Liver (tissue), 9 donors: ENCODE results near the gene SLX4IP. TPM values are rescaled to one million over a fixed set of nuclear protein-coding genes. Genes with fewer than 3 reads are reported as not detected.

ENCODE experiments used
- DNase-seq: peaks from one replicate; pipeline ENCODE4 v3.0.0-alpha.2; 2017; ENCODE audit warnings: low spot score
- H3K27ac ChIP-seq, 2 donors: one replicate each; pipeline ENCODE4 v1.7.0; 2013; ENCODE audit warnings: inconsistent platforms in 2 of 2, low read length in 2 of 2, control low read depth in 1 of 2, low read depth in 1 of 2, mild to moderate bottlenecking in 1 of 2
- H3K27me3 ChIP-seq, 4 donors: one replicate each; pipeline versions ENCODE4 v1.6.1 to v1.7.0; 2013; ENCODE audit warnings: low read length in 3 of 4, inconsistent platforms in 1 of 4, mild to moderate bottlenecking in 1 of 4, moderate library complexity in 1 of 4; ENCODE audit not compliant: control insufficient read depth in 4 of 4, insufficient read depth in 4 of 4
- H3K36me3 ChIP-seq, 4 donors: one replicate each; pipeline versions ENCODE4 v1.6.1 to v1.7.0; 2013; ENCODE audit warnings: low read length in 3 of 4, mild to moderate bottlenecking in 3 of 4, low read depth in 1 of 4, moderate library complexity in 1 of 4; ENCODE audit not compliant: control insufficient read depth in 4 of 4, insufficient read depth in 3 of 4
- H3K4me1 ChIP-seq, 4 donors: one replicate each; pipeline versions ENCODE4 v1.6.1 to v1.7.0; 2013; ENCODE audit warnings: low read length in 3 of 4, mild to moderate bottlenecking in 3 of 4, moderate library complexity in 1 of 4; ENCODE audit not compliant: control insufficient read depth in 4 of 4, insufficient read depth in 4 of 4
- H3K4me3 ChIP-seq, 3 donors: one replicate each; pipeline versions ENCODE4 v1.6.1 to v1.7.0; 2013; ENCODE audit warnings: low read length in 3 of 3, control low read depth in 1 of 3, low read depth in 1 of 3, mild to moderate bottlenecking in 1 of 3
- H3K9ac ChIP-seq, 2 donors: one replicate each; pipeline ENCODE4 v1.7.0; 2013; ENCODE audit warnings: low read length in 2 of 2, mild to moderate bottlenecking in 2 of 2, moderate library complexity in 2 of 2, control low read depth in 1 of 2, low read depth in 1 of 2
- H3K9me3 ChIP-seq, 4 donors: one replicate each; pipeline versions ENCODE4 v1.6.1 to v1.7.0; 2013; ENCODE audit warnings: low read length in 3 of 4; ENCODE audit not compliant: control insufficient read depth in 4 of 4
- ATF3 ChIP-seq: IDR thresholded peaks from 2 replicates; pipeline ENCODE4 v1.6.1; 2016; ENCODE audit warnings: antibody characterized with exemption
- CTCF ChIP-seq: fragments of 150-350 bp; IDR thresholded peaks from 2 replicates; pipeline ENCODE4 v1.5.1; 2017; ENCODE audit warnings: improper control_type of control experiment, low read depth, low read length; ENCODE audit not compliant: missing input control
- EGR1 ChIP-seq, 2 donors: IDR thresholded peaks; 2 replicates each; pipeline ENCODE4 v1.6.1; 2016 to 2018; ENCODE audit warnings: antibody characterized with exemption in 2 of 2, low read depth in 2 of 2
- FOXA1 ChIP-seq: IDR thresholded peaks from 2 replicates; pipeline ENCODE4 v1.6.1; 2016; ENCODE audit warnings: antibody characterized with exemption
- FOXA2 ChIP-seq: IDR thresholded peaks from 2 replicates; pipeline ENCODE4 v1.6.1; 2016; ENCODE audit warnings: antibody characterized with exemption
- GABPA ChIP-seq, 2 donors: IDR thresholded peaks in 1 of 2; conservative IDR thresholded peaks in 1 of 2; 2 replicates each; pipeline ENCODE4 v1.6.1; 2016; ENCODE audit warnings: antibody characterized with exemption in 2 of 2, mild to moderate bottlenecking in 1 of 2, moderate library complexity in 1 of 2
- HNF4A ChIP-seq, 2 donors: conservative IDR thresholded peaks; 2 replicates each; pipeline ENCODE4 v1.6.1; 2016; ENCODE audit warnings: antibody characterized with exemption in 2 of 2, mild to moderate bottlenecking in 2 of 2
- HNF4G ChIP-seq: IDR thresholded peaks from 2 replicates; pipeline ENCODE4 v1.6.1; 2016; ENCODE audit warnings: antibody characterized with exemption
- JUND ChIP-seq, 2 donors: IDR thresholded peaks; 2 replicates each; pipeline ENCODE4 v1.6.1; 2016; ENCODE audit warnings: antibody characterized with exemption in 2 of 2
- MAX ChIP-seq: IDR thresholded peaks from 2 replicates; pipeline ENCODE4 v1.6.1; 2016; ENCODE audit warnings: antibody characterized with exemption
- NR2F2 ChIP-seq: IDR thresholded peaks from 2 replicates; pipeline ENCODE4 v1.6.1; 2016; ENCODE audit warnings: antibody characterized with exemption
- RAD21 ChIP-seq, 2 donors: IDR thresholded peaks; 2 replicates each; pipeline ENCODE4 v1.6.1; 2016; ENCODE audit warnings: antibody characterized with exemption in 2 of 2, mild to moderate bottlenecking in 2 of 2
- REST ChIP-seq: IDR thresholded peaks from 2 replicates; pipeline ENCODE4 v1.6.1; 2016; ENCODE audit warnings: antibody characterized with exemption, mild to moderate bottlenecking
- RXRA ChIP-seq, 2 donors: IDR thresholded peaks; 2 replicates each; pipeline ENCODE4 v1.6.1; 2017 to 2018; ENCODE audit warnings: antibody characterized with exemption in 2 of 2, mild to moderate bottlenecking in 1 of 2
- SP1 ChIP-seq: IDR thresholded peaks from 2 replicates; pipeline ENCODE4 v1.6.1; 2018; ENCODE audit warnings: antibody characterized with exemption, mild to moderate bottlenecking
- TAF1 ChIP-seq: conservative IDR thresholded peaks from 2 replicates; pipeline ENCODE4 v1.6.1; 2016; ENCODE audit warnings: antibody characterized with exemption, mild to moderate bottlenecking
- YY1 ChIP-seq: IDR thresholded peaks from 2 replicates; pipeline ENCODE4 v1.6.1; 2016; ENCODE audit warnings: antibody characterized with exemption, mild to moderate bottlenecking
- ZBTB33 ChIP-seq: IDR thresholded peaks from 2 replicates; pipeline ENCODE4 v1.6.1; 2016; ENCODE audit warnings: antibody characterized with exemption
- WGBS: extraction: QIAGEN DNeasy Blood & Tissue Kit; methylation state at CpG from one replicate; pipeline ENCODE4 v1.1.7; 2013; 5-methylcytosine and 5-hydroxymethylcytosine counted together
- polyA plus RNA-seq, 2 donors: library from polyadenylated mRNA; stranded (reverse) in 1 of 2; unstranded in 1 of 2; fragments of 200-250 nt in 1 of 2; fragments of >200 nt in 1 of 2; fragmentation: Nextera tagmentation in 1 of 2; extraction: Ambion mirVana in 1 of 2; gene quantifications; one replicate each; pipeline versions ENCODE4 v1.2.1 to v1.2.3, GENCODE V29; 2013 to 2015
- total RNA-seq, 2 donors: library from RNA; depleted of rRNA; stranded (reverse); fragments of >200 nt; gene quantifications; one replicate each; pipeline ENCODE4 v1.2.3, GENCODE V29; 2014
- donor health status: healthy.
- donor health status: healthy.
- donor health status: healthy.
- donor health status: healthy.
- donor health status: healthy.

SLX4IP gene
- total and polyA plus RNA-seq, 4 donors = 1.1 to 3.4 (median 2.7) TPM

GRCh38 chr20:10430704-10431103 is 4.4 kb upstream of the SLX4IP start:
- 66% methylated on average over 5 of the region's 5 CpGs for WGBS
- no peak for TF ChIP-seq TAF1
- no peak for TF ChIP-seq YY1
- no peak for TF ChIP-seq RXRA (IDR thresholded peaks at IDR 0.05)
- no peak for TF ChIP-seq FOXA1
- no peak for TF ChIP-seq RAD21 (IDR thresholded peaks at IDR 0.05)
- TF ChIP-seq CTCF = no peak
- no peak for TF ChIP-seq HNF4G
- no peak for TF ChIP-seq REST
- TF ChIP-seq JUND (IDR thresholded peaks at IDR 0.05) = no peak
- no peak for TF ChIP-seq SP1
- no peak for TF ChIP-seq EGR1 (IDR thresholded peaks at IDR 0.05; ENCODE audit: low read depth in 2 of 2)
- no peak for TF ChIP-seq ATF3
- TF ChIP-seq HNF4A (conservative IDR thresholded peaks at IDR 0.05) = no peak
- TF ChIP-seq FOXA2 = no peak
- no peak for TF ChIP-seq GABPA (IDR thresholded peaks at IDR 0.05 in 1 of 2, conservative IDR thresholded peaks at IDR 0.05 in 1 of 2)
- no peak for TF ChIP-seq NR2F2
- no peak for TF ChIP-seq MAX
- TF ChIP-seq ZBTB33 = no peak

More at GRCh38 chr20:10430704-10431103, 4.4 kb upstream of the SLX4IP start:
- Histone ChIP-seq H3K9ac (no peak overlapping the region), H3K27me3 (no peaks in the 10 kb centered on the region), H3K9me3 (no peaks in the 10 kb centered on the region), H3K4me3 (no peak overlapping the region), H3K4me1 (peaks cover 5 to 47% (median 21%) of the 10 kb centered on the region in 4 donors), H3K36me3 (peaks cover 0 to 2% (median 0%) of the 10 kb centered on the region in 4 donors), H3K27ac (no peak overlapping the region)
- DNase-seq = no peak
